NCI-H2171 (cell line): Measurements from ENCODE around the gene NRXN3.
A peak's percentile ranks its signal among the peaks of the same experiment; 100 is the strongest.

Source experiments
- DNase-seq: peaks from one replicate; lab custom pipeline; 2025; lab: John Stamatoyannopoulos, UW

The NRXN3 gene

GRCh38 chr14:78933948-78934524 lies 763.9 kb downstream of the NRXN3 start:
- DNase-seq: peak; percentile 42

DNA sequence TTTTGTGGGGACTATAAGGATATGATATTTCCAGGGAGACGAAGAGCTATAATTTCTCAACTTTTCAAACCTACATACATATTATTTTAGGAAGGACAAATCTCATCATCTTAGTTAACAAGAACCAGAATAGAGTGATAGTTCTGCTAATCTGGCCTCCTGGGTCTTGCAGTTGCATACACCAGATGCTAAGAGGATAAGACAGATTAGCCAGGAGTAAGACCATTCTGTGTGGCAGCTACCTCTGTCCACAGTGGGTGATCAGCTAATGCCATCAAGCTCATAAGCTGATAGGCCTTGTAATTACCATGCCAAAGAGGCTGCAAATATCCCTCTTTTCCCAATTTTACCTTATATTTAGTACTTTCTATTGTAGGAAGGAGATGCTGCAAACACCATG lies 776.8 kb downstream of the NRXN3 start:
- no peak for DNase-seq

DNA sequence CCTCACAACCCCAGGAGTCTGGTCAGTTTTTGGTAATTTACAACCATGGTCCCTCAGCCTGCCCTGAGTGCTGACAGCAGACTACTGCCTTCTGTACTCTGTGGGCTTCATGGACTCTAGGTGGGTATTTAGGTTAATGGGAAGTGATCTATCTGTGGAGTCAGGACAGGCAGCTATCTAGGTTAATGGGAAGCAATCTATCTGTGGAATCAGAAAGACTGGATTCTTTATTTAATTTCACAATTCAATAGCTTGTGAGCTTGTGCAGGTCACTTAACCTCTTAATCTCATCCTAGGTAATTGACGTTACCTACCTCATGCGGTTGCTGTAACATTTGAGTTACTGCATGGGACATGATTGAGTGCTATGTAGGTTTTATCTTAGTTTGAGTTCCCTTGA lies 777.5 kb downstream of the NRXN3 start:
- no peak for DNase-seq

GRCh38 chr14:78950649-78951048 lies 780.5 kb downstream of the NRXN3 start:
- DNase-seq: no peak

GRCh38 chr14:78951602-78952001 lies 781.4 kb downstream of the NRXN3 start:
- no peak for DNase-seq

- DNase-seq: peak; percentile 78
Measured at GRCh38 chr14:78959674-78960264, 789.6 kb downstream of the NRXN3 start.

DNA sequence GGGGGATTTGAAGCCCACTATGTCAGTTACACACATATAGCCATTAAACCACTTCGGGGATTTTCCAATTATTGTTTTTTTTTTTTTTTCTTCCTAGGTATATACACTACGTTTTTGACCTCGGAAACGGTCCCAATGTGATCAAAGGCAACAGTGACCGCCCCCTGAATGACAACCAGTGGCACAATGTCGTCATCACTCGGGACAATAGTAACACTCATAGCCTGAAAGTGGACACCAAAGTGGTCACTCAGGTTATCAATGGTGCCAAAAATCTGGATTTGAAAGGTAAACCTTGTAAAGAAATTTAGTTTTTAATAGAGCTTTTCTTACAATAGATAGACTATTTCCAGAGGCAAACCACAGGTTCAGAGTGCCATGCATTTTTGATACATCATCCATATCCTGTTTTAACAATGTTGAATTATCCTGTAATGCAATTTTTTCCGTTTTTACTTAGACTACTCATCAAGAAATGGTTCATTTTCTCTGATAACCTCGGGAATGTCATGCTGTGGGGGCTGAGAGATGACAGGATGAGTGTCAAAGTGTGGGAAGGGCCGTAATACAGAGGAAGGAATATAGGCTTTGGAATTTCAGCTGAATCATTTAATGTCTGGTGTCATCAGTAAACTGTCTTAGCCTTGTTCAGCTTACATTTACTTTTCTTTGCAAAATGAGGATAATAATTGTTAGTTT lies 797.1 kb downstream of the NRXN3 start:
- DNase-seq: no peak

GRCh38 chr14:78968265-78968664 lies 798.1 kb downstream of the NRXN3 start:
- DNase-seq: no peak

GRCh38 chr14:78970677-78971076 lies 800.5 kb downstream of the NRXN3 start:
- peak; percentile 43 for DNase-seq

DNA sequence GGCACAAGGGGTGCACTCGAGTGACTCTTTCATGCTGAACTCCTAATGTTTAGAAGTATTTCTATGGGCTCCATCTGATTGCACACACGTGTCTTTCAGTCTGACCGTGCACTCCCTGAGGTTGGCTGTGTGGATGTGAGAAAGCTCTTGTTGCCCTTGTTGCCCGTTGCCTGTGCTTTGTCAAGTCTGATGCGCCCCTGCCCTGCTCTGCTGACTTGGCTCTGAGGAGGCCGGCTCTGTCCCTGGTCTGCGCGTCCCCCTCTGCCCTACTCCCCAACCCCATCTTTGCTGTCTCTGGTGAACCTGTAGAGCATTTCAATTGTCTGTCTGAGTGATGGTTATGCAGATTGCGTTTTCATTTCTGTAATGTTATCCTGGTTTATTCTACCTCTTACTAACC lies 802.3 kb downstream of the NRXN3 start:
- DNase-seq: no peak

DNA sequence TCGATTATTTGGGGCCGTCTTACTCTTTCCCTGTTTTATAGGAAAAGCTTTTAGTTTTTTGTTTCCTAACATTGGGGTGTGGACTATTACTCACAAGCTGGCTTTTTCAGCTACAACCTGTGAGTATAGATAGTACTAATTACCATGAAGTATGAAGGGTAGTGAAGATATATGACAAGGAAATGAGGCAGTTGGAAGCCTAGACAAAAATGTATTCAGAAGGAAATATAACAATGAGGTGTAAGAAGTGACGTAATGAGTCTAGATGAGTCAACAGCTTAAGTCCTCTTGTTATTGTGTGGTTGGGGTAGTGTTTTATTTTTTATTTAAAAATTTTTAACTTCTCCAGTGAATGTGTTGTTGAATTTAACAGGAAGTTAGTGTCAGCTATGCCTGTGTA lies 804.5 kb downstream of the NRXN3 start:
- DNase-seq: no peak

GRCh38 chr14:78975734-78976133 lies 805.6 kb downstream of the NRXN3 start:
- no peak for DNase-seq

DNA sequence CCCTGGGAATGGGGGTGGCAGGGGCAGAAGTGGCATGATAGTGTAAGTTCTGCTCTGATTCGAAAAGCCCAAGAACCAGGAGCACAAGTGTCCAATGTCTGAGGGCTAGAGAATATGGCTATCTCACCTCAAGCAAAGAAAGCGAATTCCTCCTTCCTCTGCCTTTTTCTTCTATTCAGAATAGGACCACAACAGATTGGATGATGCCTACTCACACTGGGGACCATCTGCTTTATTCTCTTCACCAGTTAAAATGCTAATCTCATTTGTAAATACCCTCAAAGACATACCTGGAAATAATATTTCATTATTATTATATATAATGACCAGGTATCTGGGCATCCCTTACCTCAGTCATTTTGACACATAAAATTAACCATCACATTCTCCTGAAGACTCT lies 808.7 kb downstream of the NRXN3 start:
- no peak for DNase-seq

DNA sequence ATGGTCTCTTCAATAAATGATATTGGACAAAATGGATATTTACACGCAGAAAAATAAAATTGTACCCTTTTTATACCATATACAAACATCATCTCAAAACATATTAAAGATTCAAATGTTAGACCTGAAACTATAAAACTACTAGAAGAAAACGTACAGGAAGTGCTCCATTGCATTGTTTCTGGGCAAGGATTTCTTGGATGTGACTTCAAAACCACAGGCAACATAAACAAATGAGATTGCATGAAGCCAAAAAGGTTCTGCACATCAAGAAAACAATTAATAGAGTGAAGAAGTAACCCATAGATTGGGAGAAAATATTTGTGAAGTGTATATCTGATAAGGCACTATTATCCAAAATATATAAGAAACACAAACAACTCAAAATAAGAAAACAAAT lies 812.4 kb downstream of the NRXN3 start:
- no peak for DNase-seq

GRCh38 chr14:78983126-78983525 lies 813.0 kb downstream of the NRXN3 start:
- no peak for DNase-seq

DNA sequence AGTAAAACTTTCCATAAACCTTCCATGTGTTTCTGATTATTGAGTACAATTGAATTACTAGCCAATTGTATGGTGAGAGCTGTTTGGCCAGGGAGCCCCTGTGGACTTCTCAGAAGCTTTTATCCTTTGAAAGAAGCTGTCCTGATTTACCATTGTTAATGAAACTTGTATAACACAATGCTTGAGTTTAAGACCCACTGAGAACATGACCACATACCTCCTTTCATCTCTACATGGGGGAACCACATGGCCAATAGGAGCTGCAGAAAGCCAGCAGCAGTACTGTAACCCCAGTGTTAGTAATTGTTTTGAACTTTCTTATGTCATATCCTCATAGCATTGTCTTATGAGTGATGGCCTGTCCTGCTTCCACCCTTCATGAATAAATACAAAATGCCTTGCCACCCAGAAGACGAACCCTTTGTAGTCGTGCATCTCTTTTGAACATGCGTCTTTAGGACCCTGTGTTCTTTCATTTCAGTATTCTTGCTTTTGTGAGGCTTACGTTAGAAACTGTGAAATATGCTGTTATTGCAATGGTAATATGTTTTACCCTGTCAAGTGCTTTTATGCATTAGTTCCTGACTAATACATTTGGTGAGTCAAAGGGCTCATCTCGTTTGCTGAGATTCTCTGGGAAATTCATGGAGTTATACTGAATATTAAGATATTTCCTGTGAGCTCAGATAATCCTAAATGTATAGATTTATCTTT lies 815.7 kb downstream of the NRXN3 start:
- no peak for DNase-seq

- no peak for DNase-seq
Measured at GRCh38 chr14:78986989-78987388, 816.8 kb downstream of the NRXN3 start.

DNA sequence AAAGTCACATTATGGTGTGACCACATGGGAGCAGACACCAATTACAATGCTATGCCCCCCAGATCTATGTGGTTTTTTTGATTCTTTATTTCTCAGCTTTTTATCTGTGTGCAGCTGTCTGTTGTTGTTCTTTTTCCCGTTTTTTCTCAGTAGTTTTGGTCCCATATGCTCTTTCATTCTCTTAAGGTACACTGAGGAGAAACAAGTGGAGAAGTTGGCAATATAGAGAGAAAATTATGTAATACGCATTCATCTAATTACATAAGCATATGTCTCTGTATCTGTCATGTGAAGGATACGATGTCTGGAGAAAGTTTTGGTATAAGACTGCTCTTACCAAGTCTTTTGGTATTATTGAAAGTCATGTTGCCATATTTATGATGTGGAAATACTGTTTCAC lies 819.0 kb downstream of the NRXN3 start:
- DNase-seq: no peak

DNA sequence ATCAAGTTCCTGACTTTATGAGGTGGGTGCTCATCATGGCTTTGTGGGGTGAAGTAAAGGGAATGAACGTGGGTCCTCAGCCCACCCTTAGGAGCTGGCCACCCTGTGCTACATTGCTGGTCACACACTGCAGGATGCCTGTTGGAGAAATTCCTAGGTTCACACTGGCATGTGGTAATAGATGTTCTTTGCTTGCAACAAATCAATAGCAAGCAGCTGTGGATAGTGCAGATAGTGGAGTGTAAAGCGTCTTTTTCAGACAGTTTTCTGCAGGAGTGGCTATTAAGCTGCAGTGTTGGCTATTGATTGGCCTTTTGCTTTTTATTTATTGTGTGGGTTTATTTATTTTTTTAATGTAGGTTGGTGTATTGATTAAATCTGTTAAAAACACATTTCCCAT lies 822.7 kb downstream of the NRXN3 start:
- DNase-seq: no peak

GRCh38 chr14:78997811-78998210 lies 827.6 kb downstream of the NRXN3 start:
- peak; percentile 72 for DNase-seq

DNA sequence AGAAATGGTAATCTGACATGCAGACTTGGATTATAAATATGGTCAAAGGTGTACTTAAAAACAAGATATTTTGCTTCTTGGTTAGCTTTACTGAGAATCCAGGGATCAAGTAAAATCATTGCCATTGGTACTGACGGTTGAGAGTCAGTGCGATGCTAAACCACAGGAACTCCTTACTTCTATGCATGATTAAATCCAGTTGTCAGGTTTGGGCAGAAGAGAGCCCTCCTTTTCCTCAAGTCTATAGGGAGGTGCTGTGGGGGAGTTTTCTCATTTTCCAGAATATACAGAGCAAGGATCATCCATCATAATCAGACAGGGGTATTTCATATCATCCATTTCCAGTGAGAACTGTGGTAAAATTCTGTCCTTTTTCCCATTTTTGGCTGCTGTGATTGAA lies 839.1 kb downstream of the NRXN3 start:
- DNase-seq: no peak

DNA sequence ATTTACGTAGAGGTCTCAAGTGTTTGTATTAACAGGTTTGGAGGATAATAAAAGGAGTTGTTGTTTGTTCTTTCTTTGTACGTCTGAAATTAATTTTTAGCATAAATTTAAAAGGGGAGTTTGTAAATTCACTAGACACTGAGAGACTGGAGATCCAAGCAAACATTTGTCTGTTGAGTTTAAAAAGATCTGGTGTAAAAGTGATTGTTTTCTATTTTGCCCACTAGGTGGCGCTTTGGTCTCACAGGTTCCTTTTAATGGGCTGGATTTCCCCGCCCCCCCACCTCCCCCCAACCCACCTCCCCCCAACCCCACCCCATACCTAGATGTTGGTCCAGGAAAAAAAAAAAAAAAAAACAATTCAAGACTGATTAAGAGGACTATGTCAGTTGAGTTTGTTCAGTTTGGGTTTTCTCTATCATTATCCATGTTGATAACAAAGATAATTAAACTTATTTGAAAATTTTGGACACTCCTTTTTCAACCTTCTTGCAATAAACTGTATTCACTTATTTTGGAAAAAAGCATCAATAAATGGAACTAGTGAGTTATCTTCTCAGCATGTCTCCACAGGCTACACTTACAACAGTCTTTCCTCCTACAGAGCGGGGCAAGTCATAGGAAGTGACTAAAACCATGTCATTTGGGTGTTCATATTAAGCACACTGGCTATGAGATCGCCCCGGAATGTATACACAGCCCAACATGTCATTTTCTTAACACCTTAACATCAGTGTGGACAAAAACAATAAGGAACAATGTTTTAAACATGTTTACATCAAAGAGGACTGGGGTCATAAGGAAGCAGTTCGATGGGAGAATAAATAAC lies 841.1 kb downstream of the NRXN3 start:
- peak; percentile 68 for DNase-seq
